H9 (cell line): Measurements from ENCODE around the gene GCK. TPM values are rescaled to one million over a fixed set of nuclear protein-coding genes. Genes with fewer than 3 reads are reported as not detected.

Experiments used
- DNase-seq: peaks from one replicate; pipeline ENCODE4 v3.0.0-alpha.2; 2017
- H2AFZ ChIP-seq: one replicate; pipeline ENCODE4 v1.6.1; 2013; ENCODE audit warnings: mild to moderate bottlenecking, low read length, control low read depth, moderate library complexity
- H2AK5ac ChIP-seq: 2 replicates; pipeline ENCODE4 v1.6.1; 2013; ENCODE audit warnings: low read length, control low read depth, mixed read lengths; ENCODE audit not compliant: insufficient read length
- H2BK120ac ChIP-seq: one replicate; pipeline ENCODE4 v1.6.1; 2013; ENCODE audit warnings: low read depth, mild to moderate bottlenecking, low read length, control low read depth, inconsistent platforms; ENCODE audit not compliant: poor library complexity, severe bottlenecking
- H2BK12ac ChIP-seq: 2 replicates; pipeline ENCODE4 v1.6.1; 2013; ENCODE audit warnings: low read length, control low read depth, mixed read lengths, low read depth; ENCODE audit not compliant: insufficient read length
- H2BK15ac ChIP-seq: 2 replicates; pipeline ENCODE4 v1.6.1; 2013; ENCODE audit warnings: low read depth, low read length, control low read depth
- H2BK20ac ChIP-seq: one replicate; pipeline ENCODE4 v1.6.1; 2013; ENCODE audit warnings: low read depth, mild to moderate bottlenecking, low read length, control low read depth, inconsistent platforms; ENCODE audit not compliant: poor library complexity, severe bottlenecking
- H2BK5ac ChIP-seq: 2 replicates; pipeline ENCODE4 v1.6.1; 2013; ENCODE audit warnings: low read length, control low read depth, mixed read lengths; ENCODE audit not compliant: insufficient read length
- H3K14ac ChIP-seq: 2 replicates; pipeline ENCODE4 v1.6.1; 2013; ENCODE audit warnings: low read length, control low read depth; ENCODE audit not compliant: insufficient read depth
- H3K18ac ChIP-seq: 2 replicates; pipeline ENCODE4 v1.6.1; 2013; ENCODE audit warnings: low read depth, mild to moderate bottlenecking, mixed read lengths, low read length, control low read depth; ENCODE audit not compliant: insufficient read length
- H3K23ac ChIP-seq: 2 replicates; pipeline ENCODE4 v1.6.1; 2013; ENCODE audit warnings: low read length, control low read depth, mixed read lengths, low read depth; ENCODE audit not compliant: insufficient read length
- H3K23me2 ChIP-seq: 2 replicates; pipeline ENCODE4 v1.6.1; 2013; ENCODE audit warnings: low read depth, mild to moderate bottlenecking, mixed read lengths, low read length, control low read depth; ENCODE audit not compliant: insufficient read length, poor library complexity, severe bottlenecking
- H3K27ac ChIP-seq: 2 replicates; pipeline ENCODE4 v1.5.1; 2013; ENCODE audit warnings: low read length, control low read depth, mixed read lengths, low read depth; ENCODE audit not compliant: insufficient read length
- H3K27me3 ChIP-seq: 2 replicates; pipeline ENCODE4 v1.6.1; 2013; ENCODE audit warnings: low read length, control low read depth, inconsistent platforms; ENCODE audit not compliant: insufficient read depth
- H3K4ac ChIP-seq: 2 replicates; pipeline ENCODE4 v1.6.1; 2013; ENCODE audit warnings: low read depth, mild to moderate bottlenecking, control low read depth, inconsistent platforms, low read length, moderate library complexity
- H3K4me1 ChIP-seq: 2 replicates; pipeline ENCODE4 v1.6.1; 2013; ENCODE audit warnings: low read length, control low read depth, inconsistent platforms; ENCODE audit not compliant: insufficient read depth
- H3K4me2 ChIP-seq: 2 replicates; pipeline ENCODE4 v1.6.1; 2013; ENCODE audit warnings: low read length, control low read depth, mixed read lengths; ENCODE audit not compliant: insufficient read length, insufficient read depth
- H3K56ac ChIP-seq: 2 replicates; pipeline ENCODE4 v1.6.1; 2013; ENCODE audit warnings: low read depth, mild to moderate bottlenecking, mixed read lengths, low read length, control low read depth; ENCODE audit not compliant: insufficient read length
- H3K79me1 ChIP-seq: 2 replicates; pipeline ENCODE4 v1.6.1; 2013; ENCODE audit warnings: low read depth, mild to moderate bottlenecking, moderate library complexity, low read length, control low read depth, inconsistent platforms; ENCODE audit not compliant: insufficient read depth, poor library complexity, severe bottlenecking
- H3K79me2 ChIP-seq: 2 replicates; pipeline ENCODE4 v1.6.1; 2013; ENCODE audit warnings: low read length, control low read depth, inconsistent platforms; ENCODE audit not compliant: insufficient read depth
- H3K9ac ChIP-seq: 2 replicates; pipeline ENCODE4 v1.6.1; 2013; ENCODE audit warnings: low read length, control low read depth, mixed read lengths; ENCODE audit not compliant: insufficient read length; ENCODE audit errors: extremely low read depth
- H3K9me3 ChIP-seq: one replicate; pipeline ENCODE4 v1.6.1; 2013; ENCODE audit warnings: low read depth, low read length, inconsistent platforms; ENCODE audit not compliant: control insufficient read depth
- H3T11ph ChIP-seq: one replicate; pipeline ENCODE4 v1.6.1; 2013; ENCODE audit warnings: mild to moderate bottlenecking, low read length, control low read depth, inconsistent platforms
- H4K20me1 ChIP-seq: one replicate; pipeline ENCODE4 v1.6.1; 2013; ENCODE audit not compliant: control insufficient read depth, insufficient read length, insufficient read depth
- H4K5ac ChIP-seq: 2 replicates; pipeline ENCODE4 v1.6.1; 2013; ENCODE audit warnings: low read depth, mild to moderate bottlenecking, mixed read lengths, low read length, control low read depth; ENCODE audit not compliant: insufficient read length
- H4K8ac ChIP-seq: replicated peaks from 2 replicates; pipeline ENCODE4 v1.6.1; 2013; ENCODE audit warnings: low read length, control low read depth, mixed read lengths, low read depth; ENCODE audit not compliant: insufficient read length
- H4K91ac ChIP-seq: 2 replicates; pipeline ENCODE4 v1.6.1; 2013; ENCODE audit warnings: low read depth, mild to moderate bottlenecking, moderate library complexity, mixed read lengths, low read length, control low read depth; ENCODE audit not compliant: insufficient read length
- H3K27ac Mint-ChIP-seq, 3 experiments: 2 replicates in 2 of 3; 3 replicates in 1 of 3; pipeline ENCODE4 v1.8.0; 2020 to 2021; ENCODE audit warnings: mixed read lengths in 3 of 3, mild to moderate bottlenecking in 1 of 3, moderate library complexity in 1 of 3
- H3K27me3 Mint-ChIP-seq: 2 replicates; pipeline ENCODE4 v1.8.0; 2021; ENCODE audit warnings: low read depth, mild to moderate bottlenecking, moderate library complexity, mixed read lengths
- H3K36me3 Mint-ChIP-seq, 3 experiments: 2 replicates in 2 of 3; 3 replicates in 1 of 3; pipeline ENCODE4 v1.8.0; 2020 to 2021; ENCODE audit warnings: low read depth in 3 of 3, mixed read lengths in 3 of 3; ENCODE audit not compliant: insufficient read depth in 1 of 3
- H3K4me1 Mint-ChIP-seq, 2 experiments: 2 replicates each; pipeline ENCODE4 v1.8.0; 2020; ENCODE audit warnings: mixed read lengths in 2 of 2
- H3K4me3 Mint-ChIP-seq, 2 experiments: 2 replicates in 1 of 2; 3 replicates in 1 of 2; pipeline ENCODE4 v1.8.0; 2020 to 2021; ENCODE audit warnings: mild to moderate bottlenecking in 2 of 2, mixed read lengths in 2 of 2, moderate library complexity in 1 of 2
- H3K9me3 Mint-ChIP-seq, 2 experiments: 2 replicates in 1 of 2; 3 replicates in 1 of 2; pipeline ENCODE4 v1.8.0; 2020; ENCODE audit warnings: mild to moderate bottlenecking in 2 of 2, mixed read lengths in 2 of 2, moderate library complexity in 1 of 2
- CTCF ChIP-seq: fragments of 200-600 bp; sonication (generic); conservative IDR thresholded peaks from 3 replicates; pipeline ENCODE4 v1.8.0; 2021; ENCODE audit warnings: antibody characterized with exemption, mild to moderate bottlenecking
- WGBS: extraction: QIAGEN DNeasy Blood & Tissue Kit; methylation state at CpG from one replicate; pipeline ENCODE4 v1.1.7; 2013; ENCODE audit warnings: missing lambda C conversion rate, low lambda C conversion rate, mixed read lengths; ENCODE audit not compliant: insufficient read length; ENCODE audit errors: extremely low coverage; 5-methylcytosine and 5-hydroxymethylcytosine counted together
- total RNA-seq: library from RNA; stranded (reverse); gene quantifications from 2 replicates; pipeline ENCODE4 v1.2.1, GENCODE V29; 2021

GCK gene
- total RNA-seq, 1 experiment from 2014 or later = 0.98 TPM

GRCh38 chr7:44103923-44104859 is 85.0 kb downstream of the GCK start, which contains the start of gene AEBP1:
AEBP1 (plus strand) TSS chr7:44104345; CDS start chr7:44104666, 321 bp downstream.
- H4K91ac ChIP-seq = no peak within 1 kb of the TSS
- peaks cover 10% of the 10 kb centered on the region for H3K23me2 ChIP-seq
- no peak within 1 kb of the TSS for H3K27ac ChIP-seq
- no peak within 1 kb of the TSS for H4K8ac ChIP-seq
- H3K4ac ChIP-seq = no peak within 1 kb of the TSS
- no peaks in the 10 kb centered on the region for H3K9me3 ChIP-seq
- Mint-ChIP-seq H3K27me3 (peaks cover 32% of the 10 kb centered on the region), H3K36me3 (peaks cover 0 to 6% (median 2%) of the 10 kb centered on the region in 3 experiments; a peak in 4 of 7 replicates), H3K9me3 (no peaks in the 10 kb centered on the region), H3K27ac (no peak within 1 kb of the TSS), H3K4me1 (peaks cover 11 to 21% of the 10 kb centered on the region in 2 experiments), H3K4me3 (peak within 1 kb of the TSS; percentile 74 to 85)
- H3T11ph ChIP-seq = no peak within 1 kb of the TSS
- TF ChIP-seq CTCF = no peak
- H3K4me1 ChIP-seq = no peaks in the 10 kb centered on the region; the same call in 1 of the 2 replicates
- H3K9ac ChIP-seq = no peak within 1 kb of the TSS
- no peak within 1 kb of the TSS for H3K23ac ChIP-seq
- peak; percentile 73 for DNase-seq
- no peak within 1 kb of the TSS for H2BK15ac ChIP-seq
- no peak within 1 kb of the TSS for H2BK20ac ChIP-seq
- no peaks in the 10 kb centered on the region for H3K79me2 ChIP-seq
- H2BK5ac ChIP-seq = no peak within 1 kb of the TSS
- no peaks in the 10 kb centered on the region for H3K79me1 ChIP-seq
- H2BK12ac ChIP-seq = no peak within 1 kb of the TSS
- no peaks in the 10 kb centered on the region; the same call in 1 of the 2 replicates for H3K27me3 ChIP-seq
- no peak within 1 kb of the TSS for H3K56ac ChIP-seq
- no peak within 1 kb of the TSS for H4K5ac ChIP-seq
- no peak within 1 kb of the TSS for H2AK5ac ChIP-seq
- H3K18ac ChIP-seq = no peak within 1 kb of the TSS
- H4K20me1 ChIP-seq = no peaks in the 10 kb centered on the region
- no peak within 1 kb of the TSS for H2AFZ ChIP-seq
- H3K4me2 ChIP-seq = peak within 1 kb of the TSS; percentile 52
- WGBS = no CpG with 5 or more reads among the region's 87 CpGs
- no peak within 1 kb of the TSS for H2BK120ac ChIP-seq
- H3K14ac ChIP-seq = no peak within 1 kb of the TSS
